Peyer's patch (tissue), 4 donors: ENCODE results near the gene PTPRA. TPM values are rescaled to one million over a fixed set of nuclear protein-coding genes. Genes with fewer than 3 reads are reported as not detected.

ENCODE experiments used
- DNase-seq, 3 donors: peaks; one replicate each; pipeline ENCODE4 v3.0.0-alpha.2; 2017 to 2019
- H3K27ac ChIP-seq, 4 donors: fragments of 200-600 bp; sonication (generic); one replicate each; pipeline ENCODE4 v1.5.1; 2016 to 2019
- H3K27me3 ChIP-seq, 2 donors: fragments of 200-600 bp; sonication (generic); one replicate each; pipeline ENCODE4 v1.5.1; 2019
- H3K36me3 ChIP-seq, 3 donors: fragments of 200-600 bp; sonication (generic); one replicate each; pipeline ENCODE4 v1.5.1; 2016 to 2019
- H3K4me1 ChIP-seq, 4 donors: fragments of 200-600 bp; sonication (generic); one replicate each; pipeline ENCODE4 v1.5.1; 2016 to 2019
- H3K4me3 ChIP-seq, 4 donors: fragments of 200-600 bp; sonication (generic); 1 replicate in 3 of 4; 2 replicates in 1 of 4; pipeline ENCODE4 v1.5.1; 2016 to 2019; ENCODE audit warnings: mild to moderate bottlenecking in 1 of 4
- H3K9me3 ChIP-seq, 4 donors: fragments of 200-600 bp; sonication (generic); one replicate each; pipeline ENCODE4 v1.5.1; 2016 to 2019; ENCODE audit warnings: mild to moderate bottlenecking in 1 of 4
- POLR2A ChIP-seq, 2 donors: fragments of 450-650 bp; IDR thresholded peaks; one replicate each; pipeline ENCODE4 v1.5.1; 2017; ENCODE audit warnings: antibody characterized with exemption in 2 of 2, mild to moderate bottlenecking in 2 of 2, moderate library complexity in 2 of 2
- total RNA-seq, 4 donors: library from RNA; depleted of rRNA; stranded (reverse); fragments of >200 nt; gene quantifications; one replicate each; pipeline ENCODE4 v1.1.0, GENCODE V29; 2016
- TF ChIP-seq, protein P1 (sequence below), 6 experiments: fragments of 450-650 bp in 4 of 6; fragments of 200-600 bp in 2 of 6; sonication (generic) in 1 of 6; IDR thresholded peaks; one replicate each; pipeline ENCODE4 v1.5.1; 2017 to 2019; ENCODE audit warnings: antibody characterized with exemption in 6 of 6, mild to moderate bottlenecking in 3 of 6, moderate library complexity in 1 of 6

PTPRA gene
- total RNA-seq, 4 donors from 2014 or later, result 22.8 to 52.8 (median 36.5) TPM

DNA sequence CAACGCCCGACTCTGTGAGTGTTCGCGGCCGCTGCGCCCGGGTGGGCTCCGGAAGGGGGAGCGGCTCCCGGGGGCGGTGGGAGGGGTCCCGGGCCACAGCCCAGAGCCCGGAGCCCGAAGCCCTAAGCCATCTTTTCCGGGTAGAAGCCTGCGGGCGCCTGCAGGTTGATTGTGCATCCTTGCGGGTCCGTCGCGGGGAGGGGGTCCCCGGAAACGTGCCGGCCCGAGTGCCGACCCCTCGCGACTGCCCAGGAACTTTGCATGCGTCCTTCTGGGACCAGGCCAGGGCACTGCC is 413 bp downstream of the PTPRA start:
- Histone ChIP-seq H3K27me3 (no peaks in the 10 kb centered on the region), H3K4me3 (peak overlapping the region; percentile 73 to 99 (median 94)), H3K9me3 (no peaks in the 10 kb centered on the region), H3K4me1 (peaks cover 0 to 35% (median 4%) of the 10 kb centered on the region in 4 donors), H3K27ac (peak overlapping the region; percentile 77 to 91 (median 82)), H3K36me3 (no peaks in the 10 kb centered on the region)
- peak in 2 of 3 donors; percentile 66 to 79 for DNase-seq
- no peak for TF ChIP-seq POLR2A (IDR thresholded peaks at IDR 0.05)
- TF ChIP-seq, protein P1, sequence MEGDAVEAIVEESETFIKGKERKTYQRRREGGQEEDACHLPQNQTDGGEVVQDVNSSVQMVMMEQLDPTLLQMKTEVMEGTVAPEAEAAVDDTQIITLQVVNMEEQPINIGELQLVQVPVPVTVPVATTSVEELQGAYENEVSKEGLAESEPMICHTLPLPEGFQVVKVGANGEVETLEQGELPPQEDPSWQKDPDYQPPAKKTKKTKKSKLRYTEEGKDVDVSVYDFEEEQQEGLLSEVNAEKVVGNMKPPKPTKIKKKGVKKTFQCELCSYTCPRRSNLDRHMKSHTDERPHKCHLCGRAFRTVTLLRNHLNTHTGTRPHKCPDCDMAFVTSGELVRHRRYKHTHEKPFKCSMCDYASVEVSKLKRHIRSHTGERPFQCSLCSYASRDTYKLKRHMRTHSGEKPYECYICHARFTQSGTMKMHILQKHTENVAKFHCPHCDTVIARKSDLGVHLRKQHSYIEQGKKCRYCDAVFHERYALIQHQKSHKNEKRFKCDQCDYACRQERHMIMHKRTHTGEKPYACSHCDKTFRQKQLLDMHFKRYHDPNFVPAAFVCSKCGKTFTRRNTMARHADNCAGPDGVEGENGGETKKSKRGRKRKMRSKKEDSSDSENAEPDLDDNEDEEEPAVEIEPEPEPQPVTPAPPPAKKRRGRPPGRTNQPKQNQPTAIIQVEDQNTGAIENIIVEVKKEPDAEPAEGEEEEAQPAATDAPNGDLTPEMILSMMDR (IDR thresholded peaks at IDR 0.05), result no peak

DNA sequence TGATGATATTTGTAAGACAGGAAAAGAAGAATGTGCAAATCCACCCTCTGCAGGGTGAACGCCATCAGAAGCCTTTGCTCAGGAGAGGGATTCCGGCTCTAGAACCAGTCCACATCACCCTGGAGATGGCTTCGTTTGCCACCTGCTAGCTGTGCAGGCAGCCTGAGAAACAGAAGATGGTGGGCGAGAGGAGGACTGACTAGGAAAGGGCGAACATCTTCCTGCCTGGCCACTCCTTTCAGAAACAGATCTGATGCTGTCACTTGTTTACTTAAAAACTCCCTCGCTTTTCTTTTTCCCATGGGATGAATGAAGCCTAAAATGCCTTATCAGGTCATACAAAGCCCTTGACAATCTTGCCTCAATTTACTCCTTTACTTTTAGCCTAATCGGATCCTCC is 1.2 kb downstream of the PTPRA start:
- Histone ChIP-seq H3K27ac (no peak overlapping the region), H3K4me1 (peaks cover 0 to 37% (median 4%) of the 10 kb centered on the region in 4 donors)
- no peak for TF ChIP-seq POLR2A (IDR thresholded peaks at IDR 0.05)
- TF ChIP-seq, protein P1 (IDR thresholded peaks at IDR 0.05), result no peak

DNA sequence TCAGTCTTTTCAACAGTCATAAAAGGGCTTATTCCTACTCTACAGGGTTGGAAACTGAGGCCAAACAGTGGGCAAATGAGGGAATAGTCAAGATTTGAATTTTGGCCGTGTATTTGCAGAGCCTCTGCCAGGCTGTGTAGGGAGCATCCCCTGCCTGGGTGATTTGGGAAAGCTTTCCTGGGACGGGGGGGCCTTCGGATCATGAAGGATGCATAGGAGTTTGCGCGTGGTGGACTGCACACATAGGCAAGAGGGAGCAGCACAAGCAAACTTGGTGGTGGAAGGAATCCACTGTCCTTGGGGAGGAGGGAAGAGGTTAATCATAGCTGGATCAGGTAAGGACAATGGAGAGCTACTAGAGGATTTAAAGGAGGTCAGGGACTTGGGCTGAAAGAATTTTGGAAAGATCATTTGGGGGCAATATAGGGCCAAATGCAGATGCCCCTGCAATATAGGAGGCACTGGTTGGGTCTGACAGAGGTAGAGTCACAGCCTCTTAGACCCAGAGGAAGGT is 2.5 kb downstream of the PTPRA start:
- Histone ChIP-seq H3K27ac (no peak overlapping the region), H3K4me1 (peaks cover 0 to 43% (median 4%) of the 10 kb centered on the region in 4 donors), H3K4me3 (no peak overlapping the region), H3K27me3 (no peaks in the 10 kb centered on the region), H3K9me3 (no peaks in the 10 kb centered on the region), H3K36me3 (no peaks in the 10 kb centered on the region)
- no peak for DNase-seq
- no peak for TF ChIP-seq POLR2A (IDR thresholded peaks at IDR 0.05)
- TF ChIP-seq, protein P1 (IDR thresholded peaks at IDR 0.05), result no peak

More for the DNA sequence above, 1.2 kb downstream of the PTPRA start:
- no peak for DNase-seq
- Histone ChIP-seq H3K27me3 (no peaks in the 10 kb centered on the region), H3K4me3 (peak overlapping the region; percentile 9 to 99 (median 86)), H3K9me3 (no peaks in the 10 kb centered on the region), H3K36me3 (no peaks in the 10 kb centered on the region)

DNA sequence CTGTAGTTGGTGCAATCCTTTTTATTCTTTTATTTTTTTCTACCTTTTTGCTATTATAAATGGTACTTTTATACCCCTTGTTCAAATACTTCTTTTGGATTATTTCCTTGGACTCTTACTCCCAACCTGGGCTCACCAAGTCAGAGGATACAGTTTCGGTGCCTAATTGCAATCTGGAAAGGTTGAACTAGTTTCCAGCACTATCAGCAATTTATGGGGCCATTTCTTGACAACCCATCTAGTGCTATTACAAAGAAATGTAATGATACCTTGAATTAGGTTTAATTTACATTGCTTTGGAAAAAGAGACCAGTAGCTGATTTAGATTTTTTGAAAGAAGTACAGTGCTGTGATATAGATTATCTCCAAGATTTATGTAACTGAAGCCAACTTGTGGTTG is 5.2 kb downstream of the PTPRA start:
- peaks cover 0 to 29% (median 4%) of the 10 kb centered on the region in 4 donors for H3K4me1 ChIP-seq
- H3K36me3 ChIP-seq, result no peaks in the 10 kb centered on the region

DNA sequence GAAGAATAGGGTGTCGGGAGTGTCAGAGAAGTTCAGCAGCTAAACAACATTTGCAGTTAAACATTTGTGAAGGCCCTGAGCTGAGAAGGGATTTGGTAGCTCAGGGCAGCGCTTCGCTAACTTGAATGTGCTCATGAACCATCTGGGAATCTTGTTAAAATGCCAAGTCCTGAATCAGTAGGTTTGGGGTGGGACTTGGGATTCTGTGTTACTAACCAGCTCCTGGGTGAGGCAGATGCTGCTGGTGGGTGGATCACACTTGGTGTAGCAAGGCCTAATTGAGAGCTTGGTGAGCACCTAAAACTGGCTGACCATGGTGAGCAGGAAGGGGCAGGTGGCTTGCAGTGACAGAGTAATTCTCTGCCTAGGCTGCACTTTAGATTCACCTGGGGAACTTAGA is 5.9 kb downstream of the PTPRA start:
- Histone ChIP-seq H3K27me3 (no peaks in the 10 kb centered on the region), H3K4me3 (no peak overlapping the region), H3K4me1 (peaks cover 0 to 28% (median 4%) of the 10 kb centered on the region in 4 donors), H3K27ac (no peak overlapping the region), H3K36me3 (no peaks in the 10 kb centered on the region), H3K9me3 (no peaks in the 10 kb centered on the region)
- TF ChIP-seq, protein P1 (IDR thresholded peaks at IDR 0.05), result no peak
- TF ChIP-seq POLR2A (IDR thresholded peaks at IDR 0.05), result no peak
- DNase-seq, result no peak

More for the DNA sequence above, 5.2 kb downstream of the PTPRA start:
- Histone ChIP-seq H3K27ac (no peak overlapping the region), H3K27me3 (no peaks in the 10 kb centered on the region), H3K4me3 (no peak overlapping the region), H3K9me3 (no peaks in the 10 kb centered on the region)
- TF ChIP-seq, protein P1 (IDR thresholded peaks at IDR 0.05), result no peak
- TF ChIP-seq POLR2A (IDR thresholded peaks at IDR 0.05), result no peak
- DNase-seq, result no peak

DNA sequence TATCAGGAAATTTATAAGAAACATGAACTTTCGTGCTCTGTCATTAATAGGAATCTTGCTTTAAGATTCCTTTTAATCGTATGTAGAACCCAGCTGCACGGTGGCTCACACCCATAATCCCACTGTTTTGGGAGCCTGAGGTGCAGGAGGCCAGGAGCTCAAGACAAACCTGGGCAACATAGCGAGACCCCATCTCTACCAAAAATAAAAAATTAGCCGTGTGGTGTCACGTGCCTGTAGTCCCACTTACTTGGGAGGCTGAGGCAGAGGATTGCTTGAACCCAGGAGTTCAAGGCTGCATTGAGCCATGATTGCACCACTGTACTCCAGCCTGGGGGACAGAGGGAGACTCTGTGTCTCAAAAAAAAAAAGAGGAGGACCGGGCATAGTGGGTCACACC is 7.4 kb downstream of the PTPRA start:
- no peaks in the 10 kb centered on the region for H3K27me3 ChIP-seq
- TF ChIP-seq, protein P1 (IDR thresholded peaks at IDR 0.05), result no peak
- no peak for TF ChIP-seq POLR2A (IDR thresholded peaks at IDR 0.05)
- H3K36me3 ChIP-seq, result no peaks in the 10 kb centered on the region
- peaks cover 0 to 22% (median 0%) of the 10 kb centered on the region in 4 donors for H3K4me1 ChIP-seq
- no peaks in the 10 kb centered on the region for H3K9me3 ChIP-seq
- no peak overlapping the region for H3K4me3 ChIP-seq
- H3K27ac ChIP-seq, result no peak overlapping the region
- no peak for DNase-seq
